ENCODE data around the gene MGST1.

- TF ChIP-seq, protein P1, sequence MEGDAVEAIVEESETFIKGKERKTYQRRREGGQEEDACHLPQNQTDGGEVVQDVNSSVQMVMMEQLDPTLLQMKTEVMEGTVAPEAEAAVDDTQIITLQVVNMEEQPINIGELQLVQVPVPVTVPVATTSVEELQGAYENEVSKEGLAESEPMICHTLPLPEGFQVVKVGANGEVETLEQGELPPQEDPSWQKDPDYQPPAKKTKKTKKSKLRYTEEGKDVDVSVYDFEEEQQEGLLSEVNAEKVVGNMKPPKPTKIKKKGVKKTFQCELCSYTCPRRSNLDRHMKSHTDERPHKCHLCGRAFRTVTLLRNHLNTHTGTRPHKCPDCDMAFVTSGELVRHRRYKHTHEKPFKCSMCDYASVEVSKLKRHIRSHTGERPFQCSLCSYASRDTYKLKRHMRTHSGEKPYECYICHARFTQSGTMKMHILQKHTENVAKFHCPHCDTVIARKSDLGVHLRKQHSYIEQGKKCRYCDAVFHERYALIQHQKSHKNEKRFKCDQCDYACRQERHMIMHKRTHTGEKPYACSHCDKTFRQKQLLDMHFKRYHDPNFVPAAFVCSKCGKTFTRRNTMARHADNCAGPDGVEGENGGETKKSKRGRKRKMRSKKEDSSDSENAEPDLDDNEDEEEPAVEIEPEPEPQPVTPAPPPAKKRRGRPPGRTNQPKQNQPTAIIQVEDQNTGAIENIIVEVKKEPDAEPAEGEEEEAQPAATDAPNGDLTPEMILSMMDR (IDR thresholded peaks at IDR 0.05): no peak
- no peak for TF ChIP-seq ZFX (IDR thresholded peaks at IDR 0.05; ENCODE audit: borderline replicate concordance)
Measured at GRCh38 chr12:16327963-16328362, 19.5 kb upstream of the MGST1 start.

All from 22Rv1 (cell line).